K562 (cell line): Measurements from ENCODE around the gene NDUFA5. TPM values are rescaled to one million over a fixed set of nuclear protein-coding genes. Genes with fewer than 3 reads are reported as not detected.

ENCODE experiments used
- ATAC-seq: fragments of 200-7000 bp; cut with Tn5 transposase; 3 replicates; pipeline ENCODE4 v1.9.1; 2020; ENCODE audit warnings: moderate library complexity
- BruUV-seq: library from RNA; stranded (reverse); fragments of 400-500 nt; replicated peaks from 2 replicates; lab custom pipeline; 2021; lab: Mats Ljungman, UMichigan
- CTCF ChIA-PET: fragments of 300-600 bp; formaldehyde crosslinking; extraction: SDS; loops from one replicate; lab custom pipeline; 2021; ENCODE audit warnings: low intra/inter-chr PET ratio; lab: Yijun Ruan, JAX
- POLR2A ChIA-PET: fragments of 300-600, 350-650 bp; sonication (Branson Sonifier 250); formaldehyde crosslinking; extraction: SDS; loops from one replicate; lab custom pipeline; 2021; ENCODE audit warnings: antibody characterized with exemption, inconsistent platforms; lab: Yijun Ruan, JAX
- DNase-seq, 4 experiments: peaks; one replicate each; pipeline versions ENCODE4 v3.0.0 to v3.0.0-alpha.2; 2011 to 2018; ENCODE audit warnings: low spot score in 3 of 4, mixed read lengths in 3 of 4; ENCODE audit errors: extremely low read depth in 1 of 4
- FAIRE-seq: peaks from 2 replicates; lab custom pipeline; 2011; peaks lifted over from hg19 to GRCh38; lab: Jason Lieb, UNC
- H2AFZ ChIP-seq: 2 replicates; pipeline ENCODE4 v1.6.0; 2011; ENCODE audit warnings: low read depth, low read length, control low read depth, inconsistent platforms
- H3K27ac ChIP-seq: fragments of 200-600 bp; 3 replicates; pipeline ENCODE4 v1.8.0; 2011; ENCODE audit warnings: low read depth, mild to moderate bottlenecking, control low read depth, inconsistent platforms, low read length, moderate library complexity, mixed read lengths; ENCODE audit errors: extremely low read depth
- H3K27me3 ChIP-seq, 2 experiments: fragments of 300-600 bp in 1 of 2; 2 replicates in 1 of 2; 3 replicates in 1 of 2; pipeline versions ENCODE4 v1.6.0 to v1.8.0; 2011; ENCODE audit warnings: inconsistent platforms in 2 of 2, low read length in 2 of 2, mild to moderate bottlenecking in 1 of 2, mixed read lengths in 1 of 2, moderate library complexity in 1 of 2; ENCODE audit not compliant: control insufficient read depth in 2 of 2, insufficient read depth in 2 of 2
- H3K36me3 ChIP-seq: fragments of 300-600 bp; 3 replicates; pipeline ENCODE4 v1.8.0; 2011; ENCODE audit warnings: mild to moderate bottlenecking, low read length, inconsistent platforms; ENCODE audit not compliant: control insufficient read depth, insufficient read depth
- H3K4me1 ChIP-seq, 2 experiments: fragments of 200-600 bp in 1 of 2; replicated peaks in 1 of 2; 2 replicates in 1 of 2; 3 replicates in 1 of 2; pipeline versions ENCODE4 v1.5.1 to v1.8.0; 2011; ENCODE audit warnings: inconsistent platforms in 2 of 2, low read length in 2 of 2, mild to moderate bottlenecking in 1 of 2, mixed read lengths in 1 of 2, moderate library complexity in 1 of 2; ENCODE audit not compliant: control insufficient read depth in 2 of 2, insufficient read depth in 2 of 2
- H3K4me2 ChIP-seq: 2 replicates; pipeline ENCODE4 v1.6.1; 2011; ENCODE audit warnings: low read length, control low read depth, inconsistent platforms, mixed read lengths; ENCODE audit not compliant: insufficient read depth
- H3K4me3 ChIP-seq: fragments of 200-600 bp; sonication (generic), shearing (Covaris generic); 2 replicates; pipeline ENCODE4 v1.5.1; 2016; ENCODE audit warnings: control low read depth, inconsistent platforms
- H3K79me2 ChIP-seq: fragments of 200-600 bp; 3 replicates; pipeline ENCODE4 v1.8.0; 2011; ENCODE audit warnings: low read length, inconsistent platforms; ENCODE audit not compliant: control insufficient read depth, insufficient read depth
- H3K9ac ChIP-seq, 2 experiments: 2 replicates each; pipeline versions ENCODE4 v1.6.0 to v1.6.1; 2011; ENCODE audit warnings: low read depth in 2 of 2, low read length in 2 of 2, control low read depth in 1 of 2, inconsistent platforms in 1 of 2, mild to moderate bottlenecking in 1 of 2, mixed read lengths in 1 of 2; ENCODE audit not compliant: insufficient read depth in 1 of 2
- H3K9me1 ChIP-seq: one replicate; pipeline ENCODE4 v1.6.0; 2011; ENCODE audit warnings: inconsistent platforms, mild to moderate bottlenecking, low read length, moderate library complexity; ENCODE audit not compliant: control insufficient read depth, insufficient read depth
- H3K9me3 ChIP-seq: replicated peaks from 2 replicates; pipeline ENCODE4 v1.5.1; 2011; ENCODE audit warnings: low read depth, low read length, inconsistent platforms; ENCODE audit not compliant: control insufficient read depth, insufficient read depth
- H4K20me1 ChIP-seq: replicated peaks from 2 replicates; pipeline ENCODE4 v1.6.1; 2011; ENCODE audit warnings: low read length, inconsistent platforms, mixed read lengths; ENCODE audit not compliant: control insufficient read depth, insufficient read depth
- BCOR ChIP-seq: fragments of 450-650 bp; IDR thresholded peaks from 2 replicates; pipeline ENCODE4 v1.6.1; 2016
- ELF1 ChIP-seq: fragments of 200-800 bp; sonication (Bioruptor generic); IDR thresholded peaks from 2 replicates; pipeline ENCODE4 v1.6.1; 2016; ENCODE audit warnings: missing genetic modification characterization, missing compliant biosample characterization
- ETV6 ChIP-seq, 3 experiments: fragments of 150-350 bp in 1 of 3; sonication (generic) in 1 of 3; formaldehyde crosslinking in 1 of 3; IDR thresholded peaks; 2 replicates each; pipeline versions ENCODE4 v1.6.1 to v1.8.0; 2014 to 2022; ENCODE audit warnings: borderline replicate concordance in 2 of 3, low read depth in 2 of 3, antibody characterized with exemption in 1 of 3, low read length in 1 of 3, mild to moderate bottlenecking in 1 of 3, missing genetic modification reagents in 1 of 3
- KDM1A ChIP-seq, 2 experiments: fragments of 450-650 bp; IDR thresholded peaks; 2 replicates each; pipeline ENCODE4 v1.6.1; 2016; ENCODE audit warnings: mild to moderate bottlenecking in 2 of 2
- PPARD ChIP-seq: fragments of 250-450 bp; sonication (Bioruptor Pico); IDR thresholded peaks from 2 replicates; pipeline ENCODE4 v1.8.0; 2022; ENCODE audit warnings: inconsistent platforms, mild to moderate bottlenecking, moderate library complexity
- RBFOX2 ChIP-seq: fragments of 200-400 bp; formaldehyde crosslinking; IDR thresholded peaks from 2 replicates; pipeline ENCODE4 v1.6.1; 2017; ENCODE audit warnings: low read depth, mild to moderate bottlenecking, low read length, moderate library complexity
- RBM25 ChIP-seq: fragments of 200-400 bp; formaldehyde crosslinking; IDR thresholded peaks from 2 replicates; pipeline ENCODE4 v1.6.1; 2018; ENCODE audit warnings: low read length, low read depth, moderate library complexity; ENCODE audit not compliant: severe bottlenecking
- RCOR1 ChIP-seq, 2 experiments: IDR thresholded peaks; 2 replicates each; pipeline ENCODE4 v1.6.1; 2012; ENCODE audit warnings: low read depth in 2 of 2, low read length in 2 of 2, borderline replicate concordance in 1 of 2, improper control_type of control experiment in 1 of 2
- ZNF3 ChIP-seq: fragments of 250-450 bp; sonication (Bioruptor Pico); IDR thresholded peaks from 2 replicates; pipeline ENCODE4 v1.5.0; 2021; ENCODE audit warnings: mild to moderate bottlenecking, moderate library complexity
- ZNF316 ChIP-seq: fragments of 450-650 bp; IDR thresholded peaks from 2 replicates; pipeline ENCODE4 v1.6.1; 2016
- in situ Hi-C: fragments of 300-500 bp; cut with MboI; formaldehyde crosslinking; loops from 4 replicates; pipeline ENCODE4 v1.15.0; 2018; ENCODE audit warnings: inconsistent platforms, mixed read lengths
- intact Hi-C: fragments of 100-400 bp; cut with micrococcal nuclease; formaldehyde crosslinking; loops from 2 replicates; pipeline ENCODE4 v1.14.2; 2022
- polyA plus RNA-seq, 8 experiments: library from polyadenylated mRNA; depleted of rRNA in 4 of 8; stranded (reverse) in 5 of 8; unstranded in 3 of 8; fragments of >200 nt; fragmentation: Nextera tagmentation in 2 of 8; fragmentation: Illumina TruSeq in 1 of 8; extraction: Ambion mirVana in 2 of 8; extraction: Trizol in 1 of 8; gene quantifications; 2 replicates each; pipeline versions ENCODE4 v1.2.1 to v1.2.3, GENCODE V29; 2011 to 2014; ENCODE audit warnings: inconsistent platforms in 1 of 8, missing spikeins in 1 of 8
- total RNA-seq, 7 experiments: library from RNA; depleted of rRNA in 6 of 7; stranded (reverse); fragments of >200 nt in 6 of 7; fragmentation: Illumina TruSeq in 2 of 7; extraction: Trizol in 2 of 7; gene quantifications; 2 replicates each; pipeline versions ENCODE4 v1.2.1 to v1.2.3, GENCODE V29; 2011 to 2021; ENCODE audit warnings: low replicate concordance in 1 of 7

The NDUFA5 gene
- total and polyA plus RNA-seq, 9 of the 15 experiments (the other 6 are each of a cell fraction or from before 2014, with no cell fraction given) = 155 to 677 (median 269) TPM

GRCh38 chr7:123555484-123555883 is 2.1 kb downstream of the NDUFA5 start:
- H3K9me1 ChIP-seq = no peaks in the 10 kb centered on the region
- peaks cover 53% of the 10 kb centered on the region for H3K36me3 ChIP-seq
- no TSS peak for BruUV-seq
- no peak for DNase-seq
- CTCF ChIA-PET = no interaction called here
- in situ Hi-C loops (no loop called here), intact Hi-C loops (no loop called here)
- POLR2A ChIA-PET = interaction anchor here (1.0 kb wide), 1 partner anchor 20 kb away, joined by 3 read pairs; no protein-coding TSS in a partner anchor
- no peaks in the 10 kb centered on the region for H4K20me1 ChIP-seq
- no peak overlapping the region; a peak in 1 of 4 replicates for H3K9ac ChIP-seq
- no peaks in the 10 kb centered on the region for H3K27me3 ChIP-seq
- peaks cover 13 to 28% of the 10 kb centered on the region in 2 experiments for H3K4me1 ChIP-seq
- H3K79me2 ChIP-seq = peaks cover 69% of the 10 kb centered on the region
- TF ChIP-seq RCOR1 (IDR thresholded peaks at IDR 0.05; ENCODE audit: borderline replicate concordance in 1 of 2, low read depth in 2 of 2, low read length in 2 of 2) (0 out of 4 replicates have a peak, but pooled peaks of 1 of the 2 experiments have one; percentile 8), ETV6 (IDR thresholded peaks at IDR 0.05; ENCODE audit: borderline replicate concordance in 1 of 2, low read depth in 2 of 2, low read length in 1 of 2) (0 out of 4 replicates have a peak, but pooled peaks of 1 of the 2 experiments have one; percentile 17), ETV6 (CRISPR knock-in tag; IDR thresholded peaks at IDR 0.05; ENCODE audit: borderline replicate concordance) (no peak), PPARD (no peak), RBM25 (peak; percentile 72), ZNF316 (0 out of 2 replicates have a peak, but pooled peaks have one; percentile 2), KDM1A (IDR thresholded peaks at IDR 0.05) (peak in 1 of 2 experiments; percentile 20; a peak in 1 of 4 replicates), RBFOX2 (0 out of 2 replicates have a peak, but pooled peaks have one; percentile 21), ZNF3 (CRISPR knock-in tag) (peak; percentile 78), BCOR (0 out of 2 replicates have a peak, but pooled peaks have one; percentile 33), ELF1 (tag) (no peak)
- ATAC-seq = no peak
- H3K27ac ChIP-seq = no peak overlapping the region; the same call in 2 of the 3 replicates
- peak overlapping the region; percentile 63; the same call in 1 of the 2 replicates for H3K4me3 ChIP-seq
- no peaks in the 10 kb centered on the region for H3K9me3 ChIP-seq
- H2AFZ ChIP-seq = no peak overlapping the region
- FAIRE-seq = no peak
- peak overlapping the region; percentile 98 for H3K4me2 ChIP-seq
